HG02938 (cell line): ENCODE results near the gene CHTF8.

Source experiments
- ATAC-seq: cut with Tn5 transposase; IDR thresholded peaks from one replicate; pipeline ENCODE4 v1.9.1; 2021; ENCODE audit warnings: mild to moderate bottlenecking, moderate library complexity; ENCODE audit not compliant: unreplicated experiment

Gene CHTF8

GRCh38 chr16:69114346-69114975, 17.9 kb downstream of the CHTF8 start:
- ATAC-seq, result no peak

- ATAC-seq, result no peak
Measured at GRCh38 chr16:69113216-69113615, 19.2 kb downstream of the CHTF8 start.

- ATAC-seq, result no peak
Measured at GRCh38 chr16:69112285-69113129, 19.9 kb downstream of the CHTF8 start.

GRCh38 chr16:69111876-69112230, 20.5 kb downstream of the CHTF8 start:
- no peak for ATAC-seq

- ATAC-seq, result no peak
Measured at GRCh38 chr16:69111216-69111875, 21.0 kb downstream of the CHTF8 start.

GRCh38 chr16:69110406-69110805, 22.0 kb downstream of the CHTF8 start:
- ATAC-seq, result no peak

GRCh38 chr16:69109486-69110270, 22.7 kb downstream of the CHTF8 start:
- no peak for ATAC-seq

- no peak for ATAC-seq
Measured at GRCh38 chr16:69108905-69109252, 23.5 kb downstream of the CHTF8 start.

- no peak for ATAC-seq
Measured at GRCh38 chr16:69108064-69108904, 24.1 kb downstream of the CHTF8 start.

- no peak for ATAC-seq
Measured at GRCh38 chr16:69107316-69107962, 24.9 kb downstream of the CHTF8 start.

GRCh38 chr16:69106491-69107315, 25.7 kb downstream of the CHTF8 start:
- ATAC-seq, result no peak

GRCh38 chr16:69105501-69106361, 26.7 kb downstream of the CHTF8 start, which contains the start of gene HAS3:
Gene HAS3, plus strand, starts transcription at chr16:69105653. Its CDS starts 3,743 bp downstream, at chr16:69109396.
- no peak for ATAC-seq

- ATAC-seq, result no peak
Measured at GRCh38 chr16:69100071-69100691, 32.2 kb downstream of the CHTF8 start.

GRCh38 chr16:69095193-69095592, 37.2 kb downstream of the CHTF8 start:
- ATAC-seq, result no peak

- ATAC-seq, result no peak
Measured at GRCh38 chr16:69094501-69094900, 37.9 kb downstream of the CHTF8 start.

GRCh38 chr16:69093974-69094373, 38.4 kb downstream of the CHTF8 start:
- no peak for ATAC-seq

GRCh38 chr16:69089091-69089910, 43.1 kb downstream of the CHTF8 start:
- no peak for ATAC-seq
